ENCODE data around the gene ZNF519.
"Not testable (repeated sequence)": the region's sequence is repeated elsewhere in the genome, so short reads cannot be mapped to it uniquely, and the experiment has no call there.

DNA sequence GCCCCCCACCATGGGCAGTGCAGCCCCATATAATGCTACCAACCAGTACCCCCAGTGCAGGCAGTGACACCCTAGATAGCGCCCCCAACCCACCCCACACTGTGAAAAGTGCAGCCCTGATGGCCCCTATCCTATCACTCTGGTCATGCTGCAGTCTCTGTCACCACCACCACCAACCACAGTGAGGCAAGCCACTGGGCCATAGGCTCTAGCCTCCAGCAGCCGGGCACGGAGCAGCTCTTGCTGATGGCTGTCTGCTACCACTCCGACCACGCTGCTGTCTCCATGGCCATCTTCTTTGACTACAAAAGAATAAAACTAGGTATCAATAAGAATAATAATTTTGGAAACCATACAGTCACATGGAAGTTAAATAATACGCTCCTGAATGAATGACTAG is 43.2 kb upstream of the ZNF519 start:
- TF ChIP-seq, protein P1, sequence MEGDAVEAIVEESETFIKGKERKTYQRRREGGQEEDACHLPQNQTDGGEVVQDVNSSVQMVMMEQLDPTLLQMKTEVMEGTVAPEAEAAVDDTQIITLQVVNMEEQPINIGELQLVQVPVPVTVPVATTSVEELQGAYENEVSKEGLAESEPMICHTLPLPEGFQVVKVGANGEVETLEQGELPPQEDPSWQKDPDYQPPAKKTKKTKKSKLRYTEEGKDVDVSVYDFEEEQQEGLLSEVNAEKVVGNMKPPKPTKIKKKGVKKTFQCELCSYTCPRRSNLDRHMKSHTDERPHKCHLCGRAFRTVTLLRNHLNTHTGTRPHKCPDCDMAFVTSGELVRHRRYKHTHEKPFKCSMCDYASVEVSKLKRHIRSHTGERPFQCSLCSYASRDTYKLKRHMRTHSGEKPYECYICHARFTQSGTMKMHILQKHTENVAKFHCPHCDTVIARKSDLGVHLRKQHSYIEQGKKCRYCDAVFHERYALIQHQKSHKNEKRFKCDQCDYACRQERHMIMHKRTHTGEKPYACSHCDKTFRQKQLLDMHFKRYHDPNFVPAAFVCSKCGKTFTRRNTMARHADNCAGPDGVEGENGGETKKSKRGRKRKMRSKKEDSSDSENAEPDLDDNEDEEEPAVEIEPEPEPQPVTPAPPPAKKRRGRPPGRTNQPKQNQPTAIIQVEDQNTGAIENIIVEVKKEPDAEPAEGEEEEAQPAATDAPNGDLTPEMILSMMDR (IDR thresholded peaks at IDR 0.05), result not testable (repeated sequence)
- TF ChIP-seq POLR2A (IDR thresholded peaks at IDR 0.05), result not testable (repeated sequence)
